ENCODE results near the gene OPHN1.

DNA sequence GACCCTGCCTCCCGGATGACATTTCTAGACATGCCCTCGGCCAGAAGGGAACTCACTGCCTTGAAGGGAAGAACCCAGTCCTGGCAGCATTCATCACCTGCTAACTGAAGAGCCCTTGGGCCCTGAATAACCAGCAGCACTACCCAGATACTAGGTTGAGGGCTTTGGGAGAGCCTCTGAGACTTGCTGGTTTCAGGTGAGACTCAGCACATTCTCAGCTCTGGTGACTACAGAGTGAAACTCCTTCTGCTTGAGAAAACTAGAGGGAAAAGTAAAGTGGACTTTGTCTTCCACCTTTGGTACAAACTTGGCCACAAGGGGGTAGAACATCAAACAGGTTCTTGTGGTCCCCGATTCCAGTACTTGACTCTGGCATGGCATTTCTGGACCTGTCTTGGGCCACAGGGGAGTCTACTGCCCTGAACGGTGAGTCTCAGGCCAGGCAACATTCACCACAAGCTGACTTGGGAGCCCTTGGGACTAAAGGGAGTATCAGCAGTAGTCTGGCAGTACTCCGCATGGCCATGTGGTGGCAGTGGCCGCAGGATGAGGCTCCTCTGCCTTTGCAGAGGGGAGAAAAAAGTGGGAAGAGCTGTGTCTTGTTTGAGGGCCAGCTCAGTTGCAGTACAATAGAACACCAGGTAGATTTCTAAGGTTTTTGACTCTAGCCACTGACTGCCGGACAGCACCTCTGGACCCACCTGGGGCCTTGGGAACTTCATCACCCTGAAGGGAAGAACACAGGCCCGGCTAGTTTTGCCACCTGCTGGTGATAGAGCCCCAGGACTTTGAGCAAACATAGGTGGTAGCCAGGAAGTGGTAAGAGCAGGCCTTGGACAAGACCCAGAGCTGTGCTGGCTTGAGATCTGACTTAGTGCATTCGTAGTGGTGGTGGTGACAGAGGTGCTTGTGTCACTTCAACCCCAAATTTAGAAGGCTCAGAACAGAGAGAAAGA, 414.8 kb downstream of the OPHN1 start:
- no peak for TF ChIP-seq POLR2AphosphoS5 (IDR thresholded peaks at IDR 0.05; ENCODE audit: low read depth, low read length)
- no peak for TF ChIP-seq POLR2A (IDR thresholded peaks at IDR 0.05; ENCODE audit: low read depth, low read length)
